Osteocyte (in vitro differentiated cells): ENCODE data around the gene DAPK1. TPM values are rescaled to one million over a fixed set of nuclear protein-coding genes. Genes with fewer than 3 reads are reported as not detected.

Source experiments
- DNase-seq: peaks from one replicate; pipeline ENCODE4 v3.0.0; 2021; ENCODE audit warnings: mixed read lengths; ENCODE audit not compliant: unreplicated experiment; ENCODE audit errors: extremely low spot score
- H3K27ac Mint-ChIP-seq: one replicate; pipeline ENCODE4 v1.8.0; 2021; ENCODE audit warnings: mild to moderate bottlenecking, mixed read lengths; ENCODE audit not compliant: unreplicated experiment
- H3K27me3 Mint-ChIP-seq: one replicate; pipeline ENCODE4 v1.8.0; 2021; ENCODE audit warnings: mixed read lengths; ENCODE audit not compliant: unreplicated experiment
- H3K36me3 Mint-ChIP-seq: one replicate; pipeline ENCODE4 v1.8.0; 2021; ENCODE audit warnings: mixed read lengths; ENCODE audit not compliant: unreplicated experiment
- H3K4me1 Mint-ChIP-seq: one replicate; pipeline ENCODE4 v1.8.0; 2021; ENCODE audit warnings: mixed read lengths; ENCODE audit not compliant: unreplicated experiment
- H3K4me3 Mint-ChIP-seq: one replicate; pipeline ENCODE4 v1.8.0; 2021; ENCODE audit warnings: mild to moderate bottlenecking, moderate library complexity, mixed read lengths; ENCODE audit not compliant: unreplicated experiment
- H3K9me3 Mint-ChIP-seq: one replicate; pipeline ENCODE4 v1.8.0; 2021; ENCODE audit warnings: mixed read lengths; ENCODE audit not compliant: unreplicated experiment
- CTCF ChIP-seq: fragments of 200-600 bp; sonication (generic); IDR thresholded peaks from 2 replicates; pipeline ENCODE4 v1.5.0; 2021; ENCODE audit warnings: antibody characterized with exemption, mild to moderate bottlenecking, moderate library complexity
- total RNA-seq: library from RNA; stranded (reverse); gene quantifications from 2 replicates; pipeline ENCODE4 v1.2.1, GENCODE V29; 2021

The DAPK1 gene
- total RNA-seq, 1 donor from 2014 or later = 304 TPM

DNA sequence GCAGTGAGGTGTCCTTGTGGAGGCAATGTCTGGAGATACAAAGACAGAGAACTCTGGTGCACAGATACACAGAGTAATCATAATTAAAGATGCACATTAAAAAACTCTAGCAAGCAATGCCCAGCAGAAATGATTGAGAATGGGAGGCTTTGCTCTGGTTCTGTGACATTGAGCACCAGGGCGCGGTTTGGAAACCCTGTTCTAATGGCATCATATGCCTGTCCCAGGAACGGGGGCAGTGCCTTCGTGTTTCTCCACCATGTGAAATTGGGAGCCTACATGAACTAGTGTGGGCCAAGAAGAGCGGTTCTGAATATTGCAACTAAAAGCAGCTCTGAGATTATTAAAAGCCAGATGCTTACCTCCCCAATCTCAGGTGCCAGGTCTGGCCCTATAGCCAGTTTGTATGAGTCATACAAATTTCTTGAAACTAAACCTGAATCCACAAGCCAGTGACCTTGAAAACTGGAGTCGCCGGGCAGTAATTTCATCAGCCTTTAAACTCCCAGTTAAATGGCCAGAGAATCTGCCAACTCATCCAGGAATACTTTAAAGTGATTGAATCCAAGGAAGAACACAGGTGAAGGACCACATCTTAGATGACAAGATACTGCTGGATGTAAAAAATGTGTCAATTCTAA lies 206.1 kb downstream of the DAPK1 start:
- TF ChIP-seq CTCF = no peak
- Mint-ChIP-seq H3K36me3 (peaks cover 60% of the 10 kb centered on the region), H3K27me3 (no peaks in the 10 kb centered on the region), H3K4me1 (peaks cover 43% of the 10 kb centered on the region), H3K27ac (peak overlapping the region; percentile 65), H3K9me3 (no peaks in the 10 kb centered on the region), H3K4me3 (no peak overlapping the region)
- DNase-seq = no peak

GRCh38 chr9:87704342-87704741 lies 206.7 kb downstream of the DAPK1 start:
- Mint-ChIP-seq H3K36me3 (peaks cover 60% of the 10 kb centered on the region), H3K27ac (peak overlapping the region; percentile 65), H3K4me1 (peaks cover 41% of the 10 kb centered on the region), H3K27me3 (no peaks in the 10 kb centered on the region), H3K4me3 (no peak overlapping the region), H3K9me3 (no peaks in the 10 kb centered on the region)
- TF ChIP-seq CTCF = no peak
- DNase-seq = no peak

DNA sequence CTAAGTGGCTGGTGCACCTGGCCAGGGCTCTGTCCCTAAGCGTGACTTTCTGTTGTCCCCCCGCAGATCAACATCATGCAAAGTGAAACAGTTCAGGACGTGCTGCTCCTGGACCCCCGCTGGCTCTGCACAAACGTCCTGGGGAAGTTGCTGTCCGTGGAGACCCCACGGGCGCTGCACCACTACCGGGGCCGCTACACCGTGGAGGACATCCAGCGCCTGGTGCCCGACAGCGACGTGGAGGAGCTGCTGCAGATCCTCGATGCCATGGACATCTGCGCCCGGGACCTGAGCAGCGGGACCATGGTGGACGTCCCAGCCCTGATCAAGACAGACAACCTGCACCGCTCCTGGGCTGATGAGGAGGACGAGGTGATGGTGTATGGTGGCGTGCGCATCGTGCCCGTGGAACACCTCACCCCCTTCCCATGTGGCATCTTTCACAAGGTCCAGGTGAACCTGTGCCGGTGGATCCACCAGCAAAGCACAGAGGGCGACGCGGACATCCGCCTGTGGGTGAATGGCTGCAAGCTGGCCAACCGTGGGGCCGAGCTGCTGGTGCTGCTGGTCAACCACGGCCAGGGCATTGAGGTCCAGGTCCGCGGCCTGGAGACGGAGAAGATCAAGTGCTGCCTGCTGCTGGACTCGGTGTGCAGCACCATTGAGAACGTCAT lies 208.5 kb downstream of the DAPK1 start:
- no peak for DNase-seq
- no peak for TF ChIP-seq CTCF
- H3K27ac Mint-ChIP-seq = no peak overlapping the region
- H3K4me3 Mint-ChIP-seq = no peak overlapping the region
- no peaks in the 10 kb centered on the region for H3K9me3 Mint-ChIP-seq
- H3K4me1 Mint-ChIP-seq = peaks cover 54% of the 10 kb centered on the region
- no peaks in the 10 kb centered on the region for H3K27me3 Mint-ChIP-seq
- H3K36me3 Mint-ChIP-seq = peaks cover 54% of the 10 kb centered on the region

GRCh38 chr9:87707805-87708506 lies 210.3 kb downstream of the DAPK1 start:
- no peak for TF ChIP-seq CTCF
- Mint-ChIP-seq H3K4me3 (no peak overlapping the region), H3K27me3 (no peaks in the 10 kb centered on the region), H3K27ac (peak overlapping the region; percentile 50), H3K9me3 (no peaks in the 10 kb centered on the region), H3K36me3 (peaks cover 45% of the 10 kb centered on the region), H3K4me1 (peaks cover 60% of the 10 kb centered on the region)
- DNase-seq = no peak

DNA sequence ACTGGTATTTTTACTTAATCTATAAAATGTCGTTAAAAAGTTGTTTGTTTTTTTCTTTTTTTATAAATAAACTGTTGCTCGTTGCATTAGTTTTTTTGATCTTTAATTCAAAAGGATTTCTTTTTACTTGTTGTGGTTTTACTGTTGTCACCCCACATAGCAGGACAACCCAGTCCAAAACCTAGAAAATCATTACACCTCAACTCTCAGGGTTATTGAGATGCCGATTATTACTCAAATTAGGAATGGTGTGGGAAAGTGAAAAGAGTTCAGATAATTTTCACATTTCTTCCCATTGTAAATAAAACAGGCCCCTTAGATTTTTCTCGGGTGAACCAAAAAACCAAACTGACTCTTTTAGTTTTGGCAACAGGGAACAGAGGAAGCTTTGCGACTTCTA lies 210.9 kb downstream of the DAPK1 start:
- no peak for TF ChIP-seq CTCF
- peak overlapping the region; percentile 44 for H3K27ac Mint-ChIP-seq
- no peak for DNase-seq
- peaks cover 65% of the 10 kb centered on the region for H3K4me1 Mint-ChIP-seq
- H3K27me3 Mint-ChIP-seq = no peaks in the 10 kb centered on the region
- H3K9me3 Mint-ChIP-seq = no peaks in the 10 kb centered on the region
- peaks cover 39% of the 10 kb centered on the region for H3K36me3 Mint-ChIP-seq
- no peak overlapping the region for H3K4me3 Mint-ChIP-seq
